HG03469 (cell line): ENCODE measurements around the gene FAM168A.

Source experiments
- ATAC-seq: cut with Tn5 transposase; IDR thresholded peaks from one replicate; pipeline ENCODE4 v1.9.1; 2021; ENCODE audit warnings: mild to moderate bottlenecking, moderate library complexity, moderate number of reproducible peaks; ENCODE audit not compliant: unreplicated experiment

The FAM168A gene

DNA sequence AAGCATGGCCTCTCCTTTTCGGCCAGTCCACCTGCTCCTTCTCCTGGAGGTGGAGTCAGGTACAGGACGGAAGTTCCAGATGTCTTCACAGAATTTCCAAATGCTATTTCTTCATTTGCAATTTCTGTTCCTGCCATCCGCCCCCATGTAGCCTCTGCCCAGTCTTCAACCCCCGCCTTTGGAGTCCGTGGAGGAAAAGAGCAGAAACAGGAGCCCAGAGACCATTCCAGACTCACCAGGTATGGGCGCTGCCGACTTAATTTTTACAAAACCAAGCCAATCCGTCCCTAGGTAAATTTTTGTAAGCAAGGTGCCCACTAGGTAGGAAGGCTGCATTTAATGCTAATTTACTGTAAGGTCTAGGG is 192.8 kb downstream of the FAM168A start:
- ATAC-seq, result no peak

DNA sequence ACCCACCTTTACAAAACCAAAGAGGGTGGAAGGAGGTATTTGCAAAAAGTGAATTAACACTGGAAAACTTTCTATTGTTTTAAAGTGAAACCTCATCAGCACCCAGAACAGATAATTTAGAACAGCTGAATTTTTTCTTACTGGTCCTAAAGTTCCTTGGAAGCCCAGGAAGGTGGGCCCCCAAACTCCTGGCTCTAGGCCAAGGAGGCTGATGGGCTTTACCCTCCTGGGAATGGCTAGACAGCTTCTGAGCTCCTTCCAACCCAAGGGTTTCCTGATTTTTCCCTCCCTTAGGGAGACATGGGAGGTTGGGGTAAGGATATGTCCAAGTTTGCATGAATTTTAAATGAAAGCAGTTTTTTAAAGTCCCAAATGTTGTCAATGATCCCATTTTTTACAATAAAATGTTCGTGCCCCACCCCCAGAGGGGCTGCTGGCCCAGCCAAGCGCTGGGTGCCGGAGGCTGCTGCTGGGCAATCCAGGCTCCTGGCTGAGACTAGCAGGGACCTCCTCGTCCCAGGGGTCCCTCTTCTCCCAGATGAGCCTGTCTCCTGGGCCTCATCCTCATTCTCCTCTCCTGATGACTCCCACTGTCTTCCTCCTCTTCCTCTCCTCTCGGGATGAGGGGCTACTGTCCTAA is 193.3 kb downstream of the FAM168A start:
- no peak for ATAC-seq

DNA sequence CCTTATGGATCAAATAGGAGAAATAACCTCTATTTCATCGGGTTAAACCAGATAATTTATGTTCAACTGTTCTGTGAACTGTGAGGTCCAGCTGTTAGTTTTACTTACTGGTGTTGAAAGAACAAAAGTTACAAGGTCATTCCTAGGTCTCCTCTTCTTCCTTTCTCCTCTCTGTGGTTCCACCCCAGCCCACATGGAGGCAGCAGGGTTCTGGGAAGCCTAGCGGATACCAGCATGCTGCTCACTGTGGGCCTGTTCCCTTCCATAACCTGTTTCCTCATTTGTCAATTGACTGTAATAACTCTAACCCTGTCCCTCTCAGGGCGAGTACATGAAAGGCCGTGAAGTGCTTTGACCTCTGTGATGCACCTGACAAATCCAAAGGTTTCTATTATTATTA is 193.9 kb downstream of the FAM168A start:
- no peak for ATAC-seq

DNA sequence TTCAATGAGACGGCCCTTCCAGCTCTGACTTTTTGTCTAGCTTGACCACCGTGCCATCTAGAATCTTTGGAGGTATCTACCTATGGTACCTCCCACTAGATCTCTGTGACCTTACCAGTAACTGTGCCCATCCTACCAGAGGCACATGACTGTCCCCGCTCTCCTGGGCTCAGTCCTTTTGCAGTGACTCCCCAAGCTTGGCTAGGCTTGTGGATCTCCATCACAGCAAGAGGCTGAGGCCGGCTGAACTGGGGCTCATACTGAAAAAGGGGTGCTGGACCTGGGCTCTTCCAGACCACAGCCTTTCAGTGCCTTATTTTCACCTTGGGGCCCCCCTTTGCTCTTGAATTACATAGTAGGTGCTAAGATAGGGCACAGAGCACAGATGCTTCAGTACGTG is 194.4 kb downstream of the FAM168A start:
- no peak for ATAC-seq

DNA sequence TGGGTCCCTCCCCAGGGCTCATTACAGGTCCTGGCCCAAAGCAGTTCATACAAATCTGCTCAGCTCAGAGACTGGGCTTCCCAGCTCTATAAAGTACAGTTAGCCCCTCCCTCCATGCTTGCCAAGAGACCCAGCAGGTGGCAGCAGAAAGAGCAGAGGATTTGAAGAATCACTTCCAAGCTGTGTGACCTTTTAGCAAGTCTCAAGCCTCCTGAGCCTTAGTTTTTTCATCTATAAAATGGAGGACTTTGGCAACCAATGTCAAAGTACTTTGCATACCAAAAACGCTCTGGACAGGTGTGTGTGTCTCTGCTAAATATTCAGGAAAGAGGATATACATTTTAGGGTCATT is 195.1 kb downstream of the FAM168A start:
- no peak for ATAC-seq

DNA sequence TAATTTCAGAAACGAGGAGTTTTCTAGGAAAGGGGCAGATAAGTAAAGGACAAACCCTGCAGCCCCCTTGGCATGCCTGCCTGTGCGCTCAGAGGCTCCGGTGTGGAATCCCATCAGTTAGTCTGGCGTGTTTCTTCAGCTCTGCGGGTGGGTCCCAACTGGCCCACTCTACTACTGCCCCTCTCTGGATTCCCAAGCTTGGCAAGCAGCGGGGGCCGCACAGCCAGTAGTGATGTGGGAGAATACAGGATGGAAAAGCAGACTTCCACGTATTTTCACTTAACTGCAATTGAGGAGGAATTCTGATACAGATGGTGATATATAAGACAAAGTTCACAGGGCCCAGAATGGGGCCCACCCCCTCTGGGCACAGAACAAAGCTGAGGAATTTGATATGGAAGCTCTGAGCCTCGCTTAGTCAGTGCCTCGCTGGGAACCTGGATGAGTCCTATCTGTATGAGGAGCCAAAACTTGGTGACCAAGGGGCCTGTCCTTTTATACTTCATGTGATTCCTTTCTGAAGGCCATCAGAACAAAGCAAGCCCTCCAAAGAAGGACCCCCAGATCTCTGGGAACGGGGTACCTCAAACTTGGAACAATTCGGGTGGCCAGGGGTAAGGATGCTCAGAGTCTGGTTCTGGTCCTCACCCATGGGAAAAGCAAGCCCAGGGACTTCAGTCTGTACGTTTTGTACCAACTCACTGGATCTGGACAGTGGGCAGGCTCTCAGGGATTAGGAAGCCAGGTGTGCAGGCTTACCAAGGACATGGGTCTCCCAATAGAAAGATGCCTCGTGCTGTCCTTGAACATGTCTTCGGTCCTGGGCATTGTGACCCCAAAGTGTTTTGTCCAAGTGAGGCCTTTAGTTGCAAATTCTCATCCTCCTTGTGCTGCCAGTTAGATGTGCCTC is 195.7 kb downstream of the FAM168A start:
- ATAC-seq, result no peak

DNA sequence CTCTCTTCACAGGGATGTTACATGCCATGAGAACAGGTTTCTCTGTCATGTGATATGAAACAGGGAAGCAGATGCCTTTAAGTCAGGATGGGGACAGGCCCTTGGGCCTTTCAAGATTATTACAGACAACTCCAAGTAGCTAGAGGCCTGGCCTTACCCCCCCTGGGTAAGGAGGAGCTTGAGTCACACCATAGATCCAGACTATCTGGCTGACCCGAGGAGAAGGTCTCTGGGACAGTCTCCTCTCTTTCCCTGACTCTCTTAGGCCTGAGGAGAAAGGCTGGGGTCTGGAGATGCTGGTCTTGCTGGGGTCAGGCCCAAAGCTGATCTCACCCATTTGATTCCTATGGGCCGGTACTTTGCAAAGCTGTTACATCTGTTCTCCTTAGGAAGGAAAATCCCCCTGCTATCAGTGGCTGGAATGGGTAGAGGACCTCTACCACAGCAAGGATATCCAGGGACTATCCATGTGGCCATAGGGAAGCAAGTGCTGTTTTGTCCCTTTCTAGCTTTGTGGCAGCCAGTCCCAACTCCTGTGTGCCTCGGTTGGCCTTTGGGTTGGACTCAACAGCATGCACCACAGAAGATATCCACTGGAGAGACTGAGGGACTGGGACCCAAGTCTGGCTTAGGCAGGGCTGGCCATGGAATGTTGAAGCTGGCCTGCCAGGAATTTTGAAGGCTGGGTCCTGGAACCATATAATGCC is 196.5 kb downstream of the FAM168A start:
- no peak for ATAC-seq

DNA sequence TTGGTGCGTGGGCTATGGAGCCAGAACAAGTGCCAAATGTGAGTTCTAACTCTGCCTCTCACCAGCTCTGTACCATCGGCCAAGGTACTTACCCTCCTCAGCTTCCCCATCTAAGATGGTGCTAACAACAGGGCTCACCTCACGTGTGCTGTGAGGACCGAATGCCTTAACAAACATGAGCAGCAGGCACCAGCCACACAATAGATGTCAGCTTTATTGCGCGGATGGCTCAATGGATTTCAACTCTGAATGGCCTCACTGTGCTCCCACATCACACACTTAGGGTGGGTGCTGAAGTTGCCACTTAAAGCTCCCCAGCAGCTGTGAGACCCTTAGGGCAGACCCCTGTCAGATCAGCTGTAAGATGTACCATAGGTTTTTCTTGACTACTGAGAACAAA is 197.6 kb downstream of the FAM168A start:
- no peak for ATAC-seq

DNA sequence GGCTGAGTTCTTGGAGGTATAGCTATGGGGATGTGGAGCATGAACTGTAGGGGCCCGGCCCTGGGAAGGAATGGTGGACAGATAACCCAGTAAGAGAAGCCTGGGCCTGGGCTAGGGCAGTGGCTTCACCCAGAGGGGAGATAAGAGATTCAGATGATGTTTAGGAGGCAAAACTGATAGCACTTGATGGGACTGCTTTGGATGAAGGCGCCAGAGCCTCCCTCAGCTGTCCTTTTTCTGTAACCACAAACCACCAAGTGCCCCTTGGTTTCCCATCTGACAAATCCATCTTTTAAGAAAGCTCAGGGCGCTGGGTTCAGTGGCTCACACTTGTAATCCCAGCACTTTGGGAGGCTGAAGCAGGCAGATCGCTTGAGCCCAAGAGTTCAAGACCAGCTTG is 198.3 kb downstream of the FAM168A start:
- ATAC-seq, result no peak

DNA sequence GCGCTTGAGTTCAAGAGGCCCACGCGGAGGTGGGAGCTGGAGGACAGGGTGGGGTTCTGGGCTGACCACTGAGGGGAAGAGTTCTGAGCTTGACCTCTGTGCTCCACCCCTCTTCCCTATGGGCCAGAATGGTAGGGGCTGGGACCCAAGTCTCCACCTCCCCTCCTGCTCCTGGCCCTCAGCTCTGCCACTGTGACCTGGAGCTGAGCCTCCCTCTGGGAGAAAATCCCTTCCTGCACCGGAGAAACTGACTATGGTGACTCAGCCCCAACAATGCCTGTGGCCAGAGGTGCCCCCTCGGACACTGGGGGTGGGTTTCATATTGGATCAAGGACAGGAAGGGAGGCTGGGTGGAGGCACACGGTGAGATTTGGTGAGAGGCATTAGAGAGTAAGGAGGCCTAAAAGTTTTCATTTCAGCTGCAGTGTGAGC is 198.7 kb downstream of the FAM168A start:
- ATAC-seq, result no peak

DNA sequence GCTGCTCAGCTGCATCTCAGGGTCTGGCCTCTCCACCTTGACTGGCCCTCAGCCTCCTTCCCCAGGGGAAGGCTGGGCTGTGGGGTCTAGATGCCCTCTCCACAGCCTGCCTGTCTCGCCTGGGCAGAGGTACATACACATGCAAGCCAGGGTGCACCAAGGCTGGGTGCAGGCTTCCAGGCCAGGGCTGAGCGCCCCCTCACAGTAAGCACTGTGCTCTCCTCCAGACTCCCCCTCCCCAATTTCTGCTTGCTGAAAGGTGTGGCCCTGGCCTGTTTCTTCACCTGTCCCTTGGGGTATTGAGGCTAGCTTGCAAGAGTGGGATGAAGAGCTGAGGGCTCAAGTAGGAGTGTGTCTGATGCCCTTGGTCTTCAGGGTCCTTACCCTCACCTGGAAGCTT is 199.2 kb downstream of the FAM168A start:
- no peak for ATAC-seq

DNA sequence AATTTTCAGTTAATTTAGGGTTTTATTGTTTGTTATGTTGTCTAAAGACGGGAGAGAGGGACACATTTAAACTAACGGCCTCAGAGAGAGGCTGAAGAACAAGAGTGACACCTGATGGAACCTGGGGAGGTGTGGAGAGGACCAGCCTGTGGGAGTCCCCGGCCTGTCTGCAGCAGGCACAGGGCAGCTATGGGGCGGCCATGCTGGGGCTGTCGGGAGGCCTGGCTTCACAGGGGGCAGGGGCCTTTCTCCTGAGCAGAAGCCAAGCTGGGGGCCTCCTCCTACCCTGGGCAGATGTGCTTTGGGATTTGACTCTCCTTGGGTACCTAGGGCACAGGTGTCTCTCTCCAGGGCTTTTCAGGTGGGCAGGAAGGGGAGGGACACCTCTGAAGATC is 199.8 kb downstream of the FAM168A start:
- ATAC-seq, result no peak

DNA sequence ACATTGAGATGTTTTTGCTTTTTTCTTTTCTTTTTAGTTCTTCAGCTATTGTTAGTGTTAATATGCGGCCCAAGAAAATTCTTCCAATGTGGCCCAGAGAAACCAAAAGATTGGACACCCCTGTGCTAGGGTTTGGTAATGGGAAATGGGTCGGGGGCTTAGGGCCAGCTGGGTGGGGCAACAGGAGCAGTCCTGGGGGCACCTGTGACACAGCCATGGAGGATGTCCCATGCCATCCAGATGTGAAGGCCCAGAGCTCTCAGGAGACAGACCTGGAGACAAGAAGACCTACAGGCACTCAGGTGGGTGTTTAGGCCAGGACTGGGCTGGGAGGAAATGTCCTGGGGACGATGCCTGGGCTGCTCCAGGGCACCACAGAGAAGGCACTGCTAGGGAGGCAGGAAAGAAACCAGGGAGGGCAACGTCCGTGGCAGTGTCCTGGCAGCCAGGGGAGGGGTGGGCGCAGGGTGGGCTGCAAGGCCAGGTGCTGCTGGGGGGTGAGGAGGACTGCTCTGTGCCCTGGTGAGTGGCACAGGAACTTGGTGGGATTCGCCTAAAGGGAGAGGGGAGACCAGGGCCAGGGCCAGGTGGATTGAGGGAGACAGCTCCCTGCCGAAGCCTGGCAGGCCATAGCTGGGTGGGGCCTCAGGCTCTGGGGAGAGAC is 200.3 kb downstream of the FAM168A start:
- no peak for ATAC-seq

DNA sequence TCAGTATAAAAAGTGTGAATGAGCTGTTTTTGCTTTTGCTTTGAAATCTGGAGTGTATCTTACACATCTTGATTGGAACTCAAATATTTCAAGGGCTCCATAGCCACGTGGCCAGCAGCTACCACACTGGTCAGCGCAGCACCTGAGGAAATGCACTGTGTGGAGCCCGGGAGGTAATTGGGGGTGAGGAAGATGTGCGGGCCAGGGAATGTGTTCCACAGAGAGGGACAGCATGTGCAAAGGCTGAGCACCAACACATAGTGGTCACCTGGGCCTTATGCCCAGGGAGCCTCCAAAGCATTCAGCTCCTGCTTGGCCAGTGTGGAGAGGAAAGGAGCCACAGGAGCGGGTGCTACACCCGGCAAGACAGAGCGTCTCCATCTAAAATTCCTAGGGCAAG is 200.9 kb downstream of the FAM168A start:
- no peak for ATAC-seq

DNA sequence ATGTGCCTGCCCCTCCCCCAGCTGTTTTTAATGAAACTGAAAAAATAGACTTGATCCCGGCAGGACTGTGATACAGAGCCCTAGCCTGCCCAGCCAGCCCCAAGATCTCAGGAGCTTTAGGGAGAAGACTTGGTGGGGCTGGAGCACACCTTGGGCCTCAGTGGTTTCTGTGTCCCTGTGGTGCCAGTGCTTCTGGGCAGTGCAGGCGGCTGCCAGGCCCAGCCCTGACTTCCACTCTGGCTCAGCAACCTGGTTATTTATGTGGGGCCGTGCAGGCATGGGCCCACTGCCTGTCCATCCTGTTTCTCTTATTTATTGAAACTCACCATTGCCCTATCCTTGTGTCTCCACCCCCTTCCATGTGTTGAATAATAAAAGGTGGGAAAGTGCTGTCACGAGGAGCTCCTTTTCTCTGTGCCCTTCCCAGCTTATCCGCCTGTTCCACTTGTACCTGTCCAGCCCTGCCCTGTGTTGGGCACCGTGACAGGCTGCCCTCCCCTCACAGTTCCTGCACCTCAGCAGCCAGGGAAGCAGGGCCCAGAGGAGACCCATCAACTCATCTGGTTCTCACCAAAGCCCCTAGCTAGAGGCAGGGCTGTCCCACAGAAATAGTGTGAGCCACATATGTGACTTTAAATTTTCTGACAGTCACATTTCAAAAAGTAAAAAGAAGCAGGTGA is 201.5 kb downstream of the FAM168A start:
- no peak for ATAC-seq

DNA sequence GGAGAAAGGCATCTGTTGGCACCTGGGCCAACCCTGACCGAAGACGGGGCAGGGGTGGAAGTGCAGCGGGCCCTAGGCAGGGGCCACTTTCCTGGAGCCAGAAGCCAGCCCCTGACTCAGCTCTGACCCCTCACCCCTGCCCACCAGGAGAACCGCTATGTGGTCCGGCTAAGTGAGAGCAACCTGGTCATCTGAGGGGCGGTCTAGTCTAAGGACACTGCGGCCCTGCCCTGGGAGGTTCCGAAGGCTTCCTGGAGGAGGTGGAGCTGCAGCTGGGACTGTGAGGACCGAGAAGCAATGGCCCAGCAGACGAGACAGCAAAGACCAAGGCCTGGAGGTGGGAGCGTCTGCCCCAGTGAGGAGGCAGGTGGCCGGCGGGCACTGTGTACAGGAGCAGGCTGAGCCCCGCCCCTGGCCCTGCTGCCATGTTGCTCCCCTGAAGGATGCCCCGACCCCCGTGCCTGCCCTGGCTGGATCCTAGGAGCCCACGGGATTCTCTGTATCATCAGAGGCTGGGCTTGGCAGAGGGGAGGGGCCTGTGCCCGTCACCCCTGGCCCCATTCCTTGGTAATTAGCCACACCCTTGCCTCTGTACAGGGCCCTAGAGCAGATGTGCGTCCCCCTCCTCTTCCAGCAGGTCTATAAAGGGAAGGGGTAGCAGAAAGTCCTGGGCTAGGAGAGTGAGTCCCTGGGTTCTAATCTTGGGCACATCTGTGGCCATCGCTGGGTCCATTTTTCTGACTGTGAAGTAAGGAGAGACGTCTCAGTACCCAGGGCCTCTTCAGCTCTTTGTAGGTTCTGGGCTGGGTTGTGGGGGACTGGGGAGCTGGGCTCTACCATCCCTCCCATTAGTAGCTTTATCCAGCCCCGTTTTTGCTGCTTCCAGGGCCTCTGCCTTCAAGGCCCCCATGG is 202.4 kb downstream of the FAM168A start:
- no peak for ATAC-seq

DNA sequence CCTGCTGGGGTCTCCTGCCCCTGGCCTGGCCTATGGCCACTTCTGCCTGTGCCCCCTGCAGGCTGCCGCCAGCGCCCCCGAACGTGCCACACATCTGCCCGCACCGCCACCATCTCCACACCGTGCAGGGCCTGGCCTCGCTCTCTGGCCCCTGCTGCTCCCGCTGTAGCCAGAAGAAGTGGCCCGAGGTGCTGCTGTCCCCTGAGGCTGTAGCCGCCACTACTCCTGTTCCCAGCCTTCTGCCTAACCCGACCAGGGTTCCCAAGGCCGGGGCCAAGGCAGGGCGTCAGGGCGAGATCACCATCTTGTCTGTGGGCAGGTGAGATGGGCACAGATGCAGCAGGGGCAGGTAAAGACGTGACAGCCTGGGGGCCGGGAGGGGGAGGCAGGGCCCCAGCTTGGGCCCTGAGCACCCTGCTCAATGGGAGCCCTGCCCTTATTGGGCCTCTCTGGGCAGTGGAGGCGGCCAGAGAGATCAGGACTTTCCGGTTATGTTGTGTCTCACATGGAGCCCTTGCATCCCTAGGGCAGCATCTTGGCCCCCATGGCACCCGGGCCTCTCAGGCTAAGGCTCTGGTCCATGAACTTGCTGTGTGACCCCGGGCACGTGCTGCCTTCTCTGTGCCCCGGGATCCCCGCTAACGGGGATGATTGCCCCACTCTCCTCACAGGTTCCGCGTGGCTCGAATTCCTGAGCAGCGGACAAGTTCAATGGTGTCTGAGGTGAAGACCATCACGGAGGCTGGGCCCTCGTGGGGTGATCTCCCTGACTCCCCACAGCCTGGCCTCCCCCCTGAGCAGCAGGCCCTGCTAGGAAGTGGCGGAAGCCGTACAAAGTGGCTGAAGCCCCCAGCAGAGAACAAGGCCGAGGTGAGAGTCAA is 203.3 kb downstream of the FAM168A start:
- ATAC-seq, result no peak

DNA sequence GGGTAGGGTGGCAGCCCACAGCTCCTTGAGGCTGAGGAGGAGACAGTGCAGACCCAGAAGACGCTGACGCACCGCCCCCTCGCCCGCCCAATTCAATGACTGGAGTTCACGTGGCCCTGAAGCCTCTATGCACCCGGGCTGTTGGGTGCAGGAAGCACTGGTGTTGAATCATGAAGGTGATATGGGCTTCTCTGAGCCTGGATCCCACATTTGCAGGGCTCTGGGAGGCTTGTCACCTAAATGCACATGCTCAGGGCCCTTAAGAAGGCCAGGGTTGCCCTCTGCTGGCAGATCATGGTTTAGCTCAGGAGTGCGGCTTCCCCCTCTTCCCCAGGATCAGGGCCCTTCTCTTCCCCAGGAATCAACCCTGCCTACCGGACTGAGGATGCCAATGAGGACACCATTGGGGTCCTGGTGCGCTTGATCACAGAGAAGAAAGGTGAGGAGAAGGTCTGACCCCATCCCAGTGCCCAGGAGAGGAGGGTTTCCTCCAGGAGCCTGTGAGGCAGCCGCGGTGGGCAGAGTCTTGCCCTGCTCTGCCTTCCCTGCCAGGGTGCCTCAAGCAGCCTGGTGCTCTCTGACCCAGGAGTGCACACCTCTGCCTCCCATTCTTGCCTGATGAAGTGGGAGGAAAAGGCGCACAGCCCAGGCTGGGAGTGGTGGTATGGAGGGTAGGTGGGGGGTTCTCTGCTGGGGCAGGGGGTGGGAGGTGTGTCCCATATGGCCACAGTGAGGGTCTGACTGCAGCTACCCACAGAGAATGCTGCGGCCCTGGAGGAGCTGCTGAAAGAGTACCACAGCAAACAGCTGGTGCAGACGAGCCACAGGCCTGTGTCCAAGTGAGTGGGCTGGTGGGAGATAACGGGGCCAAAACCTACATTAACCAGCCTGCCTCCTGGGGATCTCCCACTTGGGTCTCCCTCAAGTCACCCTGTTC is 204.2 kb downstream of the FAM168A start:
- ATAC-seq, result no peak
